Uterus (tissue), 4 donors: Measurements from ENCODE around the gene SLC2A13. TPM values are rescaled to one million over a fixed set of nuclear protein-coding genes. Genes with fewer than 3 reads are reported as not detected.

Source experiments
- DNase-seq, 2 donors: peaks; one replicate each; pipeline ENCODE4 v3.0.0-alpha.2; 2019 to 2020
- H3K27ac ChIP-seq, 2 donors: fragments of 200-600 bp; sonication (generic); 1 replicate in 1 of 2; 2 replicates in 1 of 2; pipeline ENCODE4 v1.5.1; 2016 to 2018
- H3K27me3 ChIP-seq, 2 donors: fragments of 200-600 bp; sonication (generic); one replicate each; pipeline ENCODE4 v1.5.1; 2018 to 2019; ENCODE audit warnings: control low read depth in 1 of 2
- H3K36me3 ChIP-seq, 2 donors: fragments of 200-600 bp; sonication (generic); one replicate each; pipeline ENCODE4 v1.5.1; 2019; ENCODE audit warnings: control low read depth in 1 of 2
- H3K4me1 ChIP-seq, 2 donors: fragments of 200-600 bp; sonication (generic); one replicate each; pipeline ENCODE4 v1.5.1; 2018 to 2019; ENCODE audit warnings: control low read depth in 1 of 2
- H3K4me3 ChIP-seq, 2 donors: fragments of 200-600 bp; sonication (generic); 1 replicate in 1 of 2; 2 replicates in 1 of 2; pipeline ENCODE4 v1.5.1; 2018 to 2019; ENCODE audit warnings: mild to moderate bottlenecking in 1 of 2
- H3K9me3 ChIP-seq, 2 donors: fragments of 200-600 bp; sonication (generic); one replicate each; pipeline ENCODE4 v1.5.1; 2019; ENCODE audit warnings: control low read depth in 1 of 2
- POLR2A ChIP-seq, 2 donors: fragments of 450-650 bp; IDR thresholded peaks; one replicate each; pipeline ENCODE4 v1.6.1; 2016; ENCODE audit warnings: antibody characterized with exemption in 2 of 2, mild to moderate bottlenecking in 1 of 2, moderate library complexity in 1 of 2
- intact Hi-C: fragments of 100-400 bp; cut with DNase I; formaldehyde crosslinking; loops from one replicate; pipeline ENCODE4 v1.15.1; 2023; ENCODE audit warnings: low total_unique reads
- total RNA-seq, 4 donors: library from RNA; depleted of rRNA in 3 of 4; stranded (reverse); fragments of >200 nt in 3 of 4; gene quantifications; one replicate each; pipeline versions ENCODE4 v1.1.0 to v1.2.4, GENCODE V29; 2014 to 2023
- TF ChIP-seq, protein P1 (sequence below), 4 experiments: fragments of 200-600 bp in 2 of 4; fragments of 450-650 bp in 2 of 4; sonication (generic) in 2 of 4; IDR thresholded peaks; one replicate each; pipeline ENCODE4 v1.5.1; 2016 to 2019; ENCODE audit warnings: antibody characterized with exemption in 4 of 4, mild to moderate bottlenecking in 2 of 4, moderate library complexity in 1 of 4
- donor health status: DM: yes; HTN: yes; CAD: no.

Gene SLC2A13
- total RNA-seq, 4 donors from 2014 or later: 12.8 to 31.7 (median 15.3) TPM

DNA sequence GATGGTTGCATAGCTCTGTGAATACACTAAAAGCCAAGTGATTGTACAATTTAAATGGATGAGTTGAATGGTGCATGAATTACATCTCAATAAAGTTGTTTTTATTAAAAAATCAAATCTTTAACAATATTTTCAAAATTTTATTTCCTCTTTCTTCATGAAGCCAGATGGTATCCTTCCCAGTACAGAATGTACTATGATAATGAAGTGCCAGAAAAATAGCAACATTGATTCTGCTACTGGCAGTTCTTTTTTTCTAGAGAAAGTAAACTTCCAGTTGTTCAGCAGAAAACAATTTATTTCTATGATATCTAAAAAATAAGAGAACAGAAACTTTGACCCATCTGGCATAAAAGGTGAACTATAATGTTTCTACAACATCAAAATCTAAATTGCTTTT lies 61.5 kb downstream of the SLC2A13 start:
- no peak for DNase-seq
- intact Hi-C loops: no loop called here
- TF ChIP-seq, protein P1, sequence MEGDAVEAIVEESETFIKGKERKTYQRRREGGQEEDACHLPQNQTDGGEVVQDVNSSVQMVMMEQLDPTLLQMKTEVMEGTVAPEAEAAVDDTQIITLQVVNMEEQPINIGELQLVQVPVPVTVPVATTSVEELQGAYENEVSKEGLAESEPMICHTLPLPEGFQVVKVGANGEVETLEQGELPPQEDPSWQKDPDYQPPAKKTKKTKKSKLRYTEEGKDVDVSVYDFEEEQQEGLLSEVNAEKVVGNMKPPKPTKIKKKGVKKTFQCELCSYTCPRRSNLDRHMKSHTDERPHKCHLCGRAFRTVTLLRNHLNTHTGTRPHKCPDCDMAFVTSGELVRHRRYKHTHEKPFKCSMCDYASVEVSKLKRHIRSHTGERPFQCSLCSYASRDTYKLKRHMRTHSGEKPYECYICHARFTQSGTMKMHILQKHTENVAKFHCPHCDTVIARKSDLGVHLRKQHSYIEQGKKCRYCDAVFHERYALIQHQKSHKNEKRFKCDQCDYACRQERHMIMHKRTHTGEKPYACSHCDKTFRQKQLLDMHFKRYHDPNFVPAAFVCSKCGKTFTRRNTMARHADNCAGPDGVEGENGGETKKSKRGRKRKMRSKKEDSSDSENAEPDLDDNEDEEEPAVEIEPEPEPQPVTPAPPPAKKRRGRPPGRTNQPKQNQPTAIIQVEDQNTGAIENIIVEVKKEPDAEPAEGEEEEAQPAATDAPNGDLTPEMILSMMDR (IDR thresholded peaks at IDR 0.05): no peak
- TF ChIP-seq POLR2A (IDR thresholded peaks at IDR 0.05): no peak

DNA sequence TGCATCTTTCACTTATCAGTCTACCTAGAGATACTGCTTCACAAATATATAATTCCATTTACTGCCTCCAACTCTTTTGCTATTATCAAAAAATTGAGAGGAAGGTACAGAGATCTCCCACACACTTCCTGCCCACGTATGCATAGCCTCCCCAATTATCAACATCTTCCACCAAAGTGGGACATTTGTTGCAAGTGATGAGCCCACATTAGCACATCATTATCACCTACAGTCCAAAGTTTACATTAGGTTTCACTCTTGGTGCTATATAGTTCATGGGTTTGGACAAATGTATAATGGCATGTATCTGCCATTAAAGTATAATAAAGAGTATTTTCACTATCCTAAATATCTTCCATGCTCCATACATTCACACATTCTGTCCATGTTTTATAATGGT lies 66.3 kb downstream of the SLC2A13 start:
- no peak for DNase-seq
- no peaks in the 10 kb centered on the region for H3K9me3 ChIP-seq
- no peak for TF ChIP-seq POLR2A (IDR thresholded peaks at IDR 0.05)
- TF ChIP-seq, protein P1 (IDR thresholded peaks at IDR 0.05): no peak
- intact Hi-C loops: no loop called here
- no peaks in the 10 kb centered on the region for H3K27me3 ChIP-seq
- H3K27ac ChIP-seq: no peak overlapping the region
- no peaks in the 10 kb centered on the region for H3K36me3 ChIP-seq
- no peaks in the 10 kb centered on the region for H3K4me1 ChIP-seq
- no peak overlapping the region for H3K4me3 ChIP-seq

More for the DNA sequence above, 61.5 kb downstream of the SLC2A13 start:
- Histone ChIP-seq H3K27ac (no peak overlapping the region), H3K4me3 (no peak overlapping the region), H3K36me3 (no peaks in the 10 kb centered on the region), H3K27me3 (no peaks in the 10 kb centered on the region), H3K9me3 (no peaks in the 10 kb centered on the region), H3K4me1 (no peaks in the 10 kb centered on the region)

DNA sequence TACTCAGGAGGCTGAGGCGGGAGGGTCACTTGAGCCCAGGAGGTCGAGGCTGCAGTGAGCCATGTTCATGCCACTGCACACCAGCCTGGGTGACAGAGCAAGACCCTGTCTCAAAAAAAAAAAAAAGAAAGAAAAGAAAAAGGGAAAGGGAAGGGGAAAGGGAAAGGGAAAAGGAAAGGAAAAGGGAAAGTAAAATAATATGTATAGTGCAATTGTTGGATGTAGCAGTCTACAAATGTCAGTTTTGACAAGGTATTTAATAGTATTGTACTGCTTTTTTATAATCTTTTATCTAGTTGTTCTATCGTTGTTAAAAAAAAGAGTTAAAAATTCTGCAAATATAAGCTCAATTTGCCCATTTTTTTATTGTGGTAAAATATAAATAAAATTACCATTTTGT lies 67.3 kb downstream of the SLC2A13 start:
- Histone ChIP-seq H3K4me1 (no peaks in the 10 kb centered on the region), H3K36me3 (no peaks in the 10 kb centered on the region), H3K9me3 (no peaks in the 10 kb centered on the region), H3K27me3 (no peaks in the 10 kb centered on the region), H3K27ac (no peak overlapping the region), H3K4me3 (no peak overlapping the region)
- intact Hi-C loops: no loop called here
- DNase-seq: no peak
- TF ChIP-seq POLR2A (IDR thresholded peaks at IDR 0.05): no peak
- TF ChIP-seq, protein P1 (IDR thresholded peaks at IDR 0.05): no peak

DNA sequence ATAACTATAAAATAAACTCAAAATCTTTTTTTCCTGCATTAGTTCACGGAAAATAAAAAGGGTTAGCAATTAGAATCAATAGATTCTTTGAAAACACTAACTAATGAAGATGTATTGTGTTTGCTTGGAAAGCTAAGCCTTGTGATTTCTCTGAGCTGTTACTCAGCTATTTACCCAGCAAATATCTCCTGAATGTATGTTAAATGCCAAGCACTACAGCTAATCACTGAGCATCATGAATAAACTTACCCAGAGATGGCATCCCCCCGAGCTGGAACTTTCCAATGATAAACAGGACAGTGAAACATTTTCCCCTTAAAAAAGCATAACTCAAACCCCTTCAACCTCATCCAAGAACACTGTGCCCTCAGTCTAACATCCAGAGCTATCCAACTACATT lies 71.2 kb downstream of the SLC2A13 start:
- no peak for DNase-seq

DNA sequence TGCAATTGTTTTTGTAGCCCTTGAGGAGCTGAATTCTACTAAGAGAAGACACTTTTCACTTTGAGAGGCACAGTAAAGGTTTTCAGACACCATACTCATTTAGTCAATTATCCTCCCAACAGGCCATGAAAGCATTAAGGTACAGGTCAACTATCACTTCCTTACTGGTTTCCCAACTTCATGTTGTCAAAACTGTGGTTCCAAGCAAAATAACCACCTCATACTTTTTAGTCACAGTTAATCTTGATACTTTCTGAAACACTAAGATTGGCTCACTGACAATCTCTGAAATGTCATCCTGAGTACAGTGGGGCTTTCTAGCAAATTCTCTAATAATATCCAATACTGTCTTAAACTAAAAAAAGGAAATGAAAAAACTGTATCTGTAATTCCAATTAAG lies 71.7 kb downstream of the SLC2A13 start:
- Histone ChIP-seq H3K36me3 (no peaks in the 10 kb centered on the region), H3K27ac (no peak overlapping the region), H3K4me3 (no peak overlapping the region), H3K27me3 (no peaks in the 10 kb centered on the region), H3K9me3 (no peaks in the 10 kb centered on the region), H3K4me1 (no peaks in the 10 kb centered on the region)
- no peak for DNase-seq
- intact Hi-C loops: no loop called here
- no peak for TF ChIP-seq POLR2A (IDR thresholded peaks at IDR 0.05)
- TF ChIP-seq, protein P1 (IDR thresholded peaks at IDR 0.05): no peak

More for the DNA sequence above, 71.2 kb downstream of the SLC2A13 start:
- intact Hi-C loops: no loop called here
- Histone ChIP-seq H3K27me3 (no peaks in the 10 kb centered on the region), H3K36me3 (no peaks in the 10 kb centered on the region), H3K9me3 (no peaks in the 10 kb centered on the region), H3K4me1 (no peaks in the 10 kb centered on the region), H3K27ac (no peak overlapping the region), H3K4me3 (no peak overlapping the region)
- TF ChIP-seq, protein P1 (IDR thresholded peaks at IDR 0.05): no peak
- TF ChIP-seq POLR2A (IDR thresholded peaks at IDR 0.05): no peak
